ENCODE data around the gene FCGR2B.

GRCh38 chr1:161688946-161689345 lies 26.0 kb downstream of the FCGR2B start:
- TF ChIP-seq POLR2A (IDR thresholded peaks at IDR 0.05) (no peak), CTCF (IDR thresholded peaks at IDR 0.05) (no peak), POLR2AphosphoS5 (IDR thresholded peaks at IDR 0.05) (no peak)
